ENCODE results near the gene IL4.

The IL4 gene

GRCh38 chr5:132646583-132647266 is 27.1 kb upstream of the IL4 start:
- H3K4me1 ChIP-seq (ENCODE audit: insufficient read depth, low read length) = peaks cover 4% of the 10 kb centered on the region; the same call in 1 of the 2 replicates
- no peak overlapping the region for H3K27ac ChIP-seq (ENCODE audit: low read length)
- H3K9ac ChIP-seq (ENCODE audit: low read depth, low read length) = no peak overlapping the region
- H3K4me3 ChIP-seq (ENCODE audit: low read length) = no peak overlapping the region
- no peaks in the 10 kb centered on the region for H3K27me3 ChIP-seq (ENCODE audit: insufficient read depth, low read length)
- no peaks in the 10 kb centered on the region for H3K9me3 ChIP-seq (ENCODE audit: insufficient read depth, low read depth, low read length)
- peaks cover 13% of the 10 kb centered on the region; the same call in 1 of the 2 replicates for H3K36me3 ChIP-seq (ENCODE audit: insufficient read depth, low read depth, low read length)

DNA sequence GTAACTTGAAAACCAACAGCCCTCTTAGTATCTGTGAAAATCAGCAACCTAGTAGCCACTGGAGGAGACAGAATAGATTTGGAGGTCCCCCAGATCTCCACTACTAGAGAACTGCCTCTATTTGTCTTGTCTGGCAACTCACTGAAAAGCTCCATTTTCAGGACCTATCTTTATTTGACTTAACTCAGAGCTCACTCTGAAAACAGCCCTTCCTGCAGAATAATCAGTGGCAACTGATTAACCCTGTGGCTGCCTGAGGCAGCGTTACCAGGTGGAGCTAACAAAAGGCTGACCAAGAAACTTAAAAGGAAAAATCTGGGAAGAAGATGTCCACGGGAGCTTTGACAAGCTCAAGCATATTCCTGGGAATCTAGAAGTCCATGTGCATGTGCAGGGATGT is 26.3 kb upstream of the IL4 start:
- no peaks in the 10 kb centered on the region for H3K9me3 ChIP-seq (ENCODE audit: insufficient read depth, low read depth, low read length)
- H3K9ac ChIP-seq (ENCODE audit: low read depth, low read length) = no peak overlapping the region
- no peak overlapping the region for H3K27ac ChIP-seq (ENCODE audit: low read length)
- H3K4me3 ChIP-seq (ENCODE audit: low read length) = no peak overlapping the region
- H3K36me3 ChIP-seq (ENCODE audit: insufficient read depth, low read depth, low read length) = peaks cover 7% of the 10 kb centered on the region; the same call in 1 of the 2 replicates
- H3K4me1 ChIP-seq (ENCODE audit: insufficient read depth, low read length) = peaks cover 4% of the 10 kb centered on the region; the same call in 1 of the 2 replicates
- no peaks in the 10 kb centered on the region for H3K27me3 ChIP-seq (ENCODE audit: insufficient read depth, low read length)

DNA sequence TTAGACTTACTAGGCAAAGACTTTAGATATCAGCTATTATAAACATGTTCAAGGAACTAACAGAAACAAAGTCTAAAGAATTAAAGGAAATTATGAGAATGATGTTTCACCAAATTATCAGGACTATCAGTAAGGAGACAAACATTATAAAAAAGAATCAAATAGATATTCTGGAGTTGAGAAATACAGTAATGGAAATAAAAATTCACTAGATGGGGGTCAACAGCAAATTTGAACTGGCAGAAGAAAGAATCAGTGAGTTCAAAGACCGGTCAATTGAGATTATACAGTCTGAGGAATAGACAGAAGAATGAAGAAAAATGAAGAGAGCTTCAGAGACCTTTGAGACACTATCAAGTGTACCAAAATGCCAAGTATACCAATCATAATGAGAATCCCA is 25.4 kb upstream of the IL4 start:
- peaks cover 3% of the 10 kb centered on the region for H3K27me3 ChIP-seq (ENCODE audit: insufficient read depth, low read length)
- H3K27ac ChIP-seq (ENCODE audit: low read length) = no peak overlapping the region

DNA sequence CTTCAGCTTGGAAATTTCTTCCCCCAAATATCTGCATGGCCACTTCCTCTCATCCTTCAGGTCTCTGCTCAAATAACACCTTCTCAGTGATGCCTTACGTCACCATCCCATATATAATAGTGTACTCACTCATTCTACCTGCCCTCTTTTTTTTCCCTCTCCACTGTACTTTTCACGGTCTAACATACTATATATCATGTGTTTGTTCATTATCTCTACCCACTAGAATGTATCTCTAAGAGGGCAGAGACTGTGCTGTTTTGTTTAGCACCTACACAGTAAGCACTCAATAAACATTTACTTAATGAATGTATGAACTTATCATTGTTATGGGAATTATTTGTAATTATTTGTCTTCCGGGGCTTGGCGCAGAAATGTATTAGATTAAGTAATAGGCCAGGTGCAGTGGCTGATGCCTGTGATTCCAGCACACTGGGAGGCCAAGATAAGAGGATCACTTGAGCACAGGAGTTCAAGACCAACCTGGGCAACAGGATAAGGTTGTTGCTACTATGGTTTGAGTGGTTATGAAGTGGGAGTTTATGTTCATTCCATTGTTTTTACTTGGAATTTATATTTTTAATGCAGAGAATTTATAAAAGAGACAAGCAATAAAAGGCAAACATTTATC is 21.8 kb upstream of the IL4 start:
- no peaks in the 10 kb centered on the region for H3K4me1 ChIP-seq (ENCODE audit: insufficient read depth, low read length)
- H3K9ac ChIP-seq (ENCODE audit: low read depth, low read length) = no peak overlapping the region
- no peaks in the 10 kb centered on the region for H3K36me3 ChIP-seq (ENCODE audit: insufficient read depth, low read depth, low read length)
- no peaks in the 10 kb centered on the region for H3K9me3 ChIP-seq (ENCODE audit: insufficient read depth, low read depth, low read length)
- no peak overlapping the region for H3K4me3 ChIP-seq (ENCODE audit: low read length)
- peaks cover 39% of the 10 kb centered on the region for H3K27me3 ChIP-seq (ENCODE audit: insufficient read depth, low read length)
- no peak overlapping the region for H3K27ac ChIP-seq (ENCODE audit: low read length)

More for the DNA sequence above, 25.4 kb upstream of the IL4 start:
- H3K9ac ChIP-seq (ENCODE audit: low read depth, low read length) = no peak overlapping the region
- no peak overlapping the region for H3K4me3 ChIP-seq (ENCODE audit: low read length)
- peaks cover 4% of the 10 kb centered on the region; the same call in 1 of the 2 replicates for H3K4me1 ChIP-seq (ENCODE audit: insufficient read depth, low read length)
- peaks cover under 1% of the 10 kb centered on the region; the same call in 1 of the 2 replicates for H3K36me3 ChIP-seq (ENCODE audit: insufficient read depth, low read depth, low read length)
- H3K9me3 ChIP-seq (ENCODE audit: insufficient read depth, low read depth, low read length) = no peaks in the 10 kb centered on the region

GRCh38 chr5:132653716-132654115 is 20.1 kb upstream of the IL4 start:
- no peak overlapping the region for H3K4me3 ChIP-seq (ENCODE audit: low read length)
- no peaks in the 10 kb centered on the region for H3K4me1 ChIP-seq (ENCODE audit: insufficient read depth, low read length)
- H3K27me3 ChIP-seq (ENCODE audit: insufficient read depth, low read length) = peaks cover 51% of the 10 kb centered on the region
- no peak overlapping the region for H3K27ac ChIP-seq (ENCODE audit: low read length)
- H3K36me3 ChIP-seq (ENCODE audit: insufficient read depth, low read depth, low read length) = no peaks in the 10 kb centered on the region
- no peaks in the 10 kb centered on the region for H3K9me3 ChIP-seq (ENCODE audit: insufficient read depth, low read depth, low read length)
- H3K9ac ChIP-seq (ENCODE audit: low read depth, low read length) = no peak overlapping the region

DNA sequence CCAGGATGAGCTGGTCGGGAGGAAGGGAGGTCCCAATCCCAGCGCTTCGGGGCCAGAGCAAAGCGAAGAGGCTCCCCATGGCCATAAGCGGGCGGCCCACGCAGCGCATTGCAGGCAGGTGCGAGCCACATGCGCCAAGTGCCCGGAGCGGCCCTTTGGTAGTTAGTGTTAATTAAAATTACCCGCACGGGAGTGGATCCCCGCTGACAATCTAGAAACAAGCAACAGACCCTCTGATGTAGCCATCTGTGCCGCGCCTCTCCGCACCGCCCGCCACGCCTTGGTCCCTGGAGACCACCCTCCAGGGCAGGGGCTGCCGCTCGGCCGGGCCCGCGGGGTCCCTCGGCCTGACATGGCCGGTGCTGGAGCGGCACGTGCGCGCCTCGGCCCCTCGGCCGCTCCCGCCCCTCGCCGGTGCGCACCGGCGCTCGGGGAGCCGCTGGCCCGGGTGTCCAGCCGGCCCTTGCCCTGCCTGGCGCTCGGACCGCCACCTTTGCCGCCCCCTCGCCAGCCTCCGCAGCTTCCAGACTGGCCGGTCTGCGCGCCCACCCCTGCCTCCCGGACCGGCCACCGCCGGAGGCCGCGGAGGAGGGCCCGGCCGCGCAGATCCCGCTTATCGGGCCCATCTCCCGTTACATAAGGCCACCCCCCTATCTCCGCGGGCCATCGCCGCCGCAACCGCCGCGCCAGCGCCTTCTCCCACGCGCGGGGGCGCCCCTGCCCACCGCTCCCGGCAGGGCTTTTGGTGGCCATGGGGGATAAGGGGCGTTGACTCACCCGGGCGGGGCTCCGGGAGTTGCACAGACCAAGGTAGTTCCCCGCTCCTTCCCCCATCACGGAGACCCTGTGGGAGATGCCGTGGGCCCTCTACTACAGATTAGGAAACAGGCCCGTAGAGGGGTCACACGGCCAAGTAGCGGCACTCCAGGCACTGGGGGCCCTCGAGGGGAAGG is 17.7 kb upstream of the IL4 start:
- Histone ChIP-seq H3K9me3 (ENCODE audit: insufficient read depth, low read depth, low read length) (no peaks in the 10 kb centered on the region), H3K9ac (ENCODE audit: low read depth, low read length) (no peak overlapping the region), H3K4me3 (ENCODE audit: low read length) (peak overlapping the region; percentile 56; the same call in 1 of the 2 replicates), H3K27me3 (ENCODE audit: insufficient read depth, low read length) (peaks cover 51% of the 10 kb centered on the region), H3K27ac (ENCODE audit: low read length) (no peak overlapping the region), H3K4me1 (ENCODE audit: insufficient read depth, low read length) (no peaks in the 10 kb centered on the region), H3K36me3 (ENCODE audit: insufficient read depth, low read depth, low read length) (no peaks in the 10 kb centered on the region)

DNA sequence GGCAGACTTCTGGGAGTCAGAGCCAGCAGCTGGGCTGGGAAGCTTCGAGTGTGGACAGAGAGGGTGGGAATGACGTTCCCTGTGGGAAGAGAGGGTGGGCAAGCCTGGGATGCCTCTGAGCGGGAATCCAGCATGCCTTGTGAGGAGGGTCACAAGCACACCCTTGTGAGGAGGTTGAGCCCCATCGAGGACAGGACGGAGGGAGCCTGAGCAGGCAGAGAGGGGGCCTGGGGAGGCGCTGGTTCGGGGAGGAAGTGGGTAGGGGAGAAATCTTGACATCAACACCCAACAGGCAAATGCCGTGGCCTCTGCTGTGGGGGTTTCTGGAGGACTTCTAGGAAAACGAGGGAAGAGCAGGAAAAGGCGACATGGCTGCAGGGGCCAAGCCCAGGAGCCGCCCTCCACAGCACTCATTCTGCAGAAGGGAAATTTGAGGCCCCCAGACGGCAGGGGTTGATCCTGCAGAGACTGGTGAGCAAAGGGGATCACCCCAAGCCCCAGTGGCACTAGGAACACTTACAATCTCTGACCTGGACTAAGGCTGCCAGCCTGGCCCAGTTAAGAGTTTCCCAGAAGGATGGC is 16.9 kb upstream of the IL4 start:
- Histone ChIP-seq H3K27ac (ENCODE audit: low read length) (no peak overlapping the region), H3K9me3 (ENCODE audit: insufficient read depth, low read depth, low read length) (no peaks in the 10 kb centered on the region), H3K27me3 (ENCODE audit: insufficient read depth, low read length) (peaks cover 51% of the 10 kb centered on the region), H3K4me3 (ENCODE audit: low read length) (peak overlapping the region; percentile 56; the same call in 1 of the 2 replicates), H3K36me3 (ENCODE audit: insufficient read depth, low read depth, low read length) (no peaks in the 10 kb centered on the region), H3K9ac (ENCODE audit: low read depth, low read length) (no peak overlapping the region), H3K4me1 (ENCODE audit: insufficient read depth, low read length) (no peaks in the 10 kb centered on the region)

GRCh38 chr5:132657676-132658380 is 16.0 kb upstream of the IL4 start, which contains the start of gene IL13:
Gene IL13, plus strand, starts transcription at chr5:132658173. Its CDS starts 14 bp downstream, at chr5:132658187.
- no peak within 1 kb of the TSS for H3K4me3 ChIP-seq (ENCODE audit: low read length)
- peaks cover 51% of the 10 kb centered on the region for H3K27me3 ChIP-seq (ENCODE audit: insufficient read depth, low read length)
- H3K27ac ChIP-seq (ENCODE audit: low read length) = no peak within 1 kb of the TSS
- no peak within 1 kb of the TSS for H3K9ac ChIP-seq (ENCODE audit: low read depth, low read length)
- H3K4me1 ChIP-seq (ENCODE audit: insufficient read depth, low read length) = no peaks in the 10 kb centered on the region
- H3K36me3 ChIP-seq (ENCODE audit: insufficient read depth, low read depth, low read length) = no peaks in the 10 kb centered on the region
- no peaks in the 10 kb centered on the region for H3K9me3 ChIP-seq (ENCODE audit: insufficient read depth, low read depth, low read length)

GRCh38 chr5:132658381-132659302 is 15.1 kb upstream of the IL4 start:
- Histone ChIP-seq H3K27me3 (ENCODE audit: insufficient read depth, low read length) (peaks cover 45% of the 10 kb centered on the region), H3K9me3 (ENCODE audit: insufficient read depth, low read depth, low read length) (no peaks in the 10 kb centered on the region), H3K4me1 (ENCODE audit: insufficient read depth, low read length) (no peaks in the 10 kb centered on the region), H3K4me3 (ENCODE audit: low read length) (no peak overlapping the region), H3K27ac (ENCODE audit: low read length) (no peak overlapping the region), H3K36me3 (ENCODE audit: insufficient read depth, low read depth, low read length) (no peaks in the 10 kb centered on the region), H3K9ac (ENCODE audit: low read depth, low read length) (no peak overlapping the region)
